ENCODE measurements around the gene KRT7. TPM values are rescaled to one million over a fixed set of nuclear protein-coding genes. Genes with fewer than 3 reads are reported as not detected.
"Not testable (repeated sequence)": the region's sequence is repeated elsewhere in the genome, so short reads cannot be mapped to it uniquely, and the experiment has no call there.

KRT7 gene
- total RNA-seq, 1 experiment from 2014 or later, result 10.0 TPM

DNA sequence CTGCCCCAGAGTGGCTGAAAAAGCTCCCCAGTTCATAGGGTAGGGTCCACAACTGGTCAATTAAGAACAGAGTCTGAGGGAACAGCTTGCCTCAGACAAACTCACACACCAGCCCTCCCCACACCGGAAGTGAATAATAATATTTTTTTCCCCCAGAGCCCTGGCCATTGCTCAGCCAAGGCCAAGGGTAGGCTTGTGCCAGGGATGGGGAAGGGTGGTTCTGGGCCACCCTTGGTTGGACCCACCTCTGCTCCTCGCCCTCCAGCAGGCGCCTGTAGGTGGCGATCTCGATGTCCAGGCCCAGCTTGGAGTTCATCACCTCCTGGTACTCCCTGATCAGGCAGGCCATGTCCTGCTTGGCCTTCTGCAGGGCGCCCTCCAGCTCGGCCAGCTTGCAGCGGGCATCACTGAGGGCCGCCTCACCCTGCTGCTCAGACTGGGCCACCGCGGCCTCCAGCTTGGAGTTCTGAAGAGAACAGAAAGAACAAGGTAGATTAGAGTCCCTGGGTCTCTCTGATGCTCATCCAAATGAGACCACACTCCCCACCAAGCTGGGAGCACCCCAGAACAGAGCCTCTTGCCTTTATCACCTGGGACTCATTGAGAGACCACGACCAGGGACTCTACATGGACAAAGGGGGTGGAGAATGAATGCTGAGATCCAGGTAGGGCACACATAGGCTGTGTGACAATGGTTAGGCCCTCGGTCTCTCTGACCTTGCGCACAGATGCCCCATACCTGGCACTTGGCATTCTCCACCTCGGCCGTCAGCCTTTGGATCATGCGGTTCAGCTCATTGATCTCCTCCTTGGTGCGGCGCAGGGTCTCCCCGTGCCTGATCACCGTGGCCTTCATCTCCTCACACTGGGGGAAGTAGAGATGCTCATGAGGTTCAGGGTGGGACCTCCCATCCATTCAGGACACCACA, 54.1 kb downstream of the KRT7 start:
- H3K4ac ChIP-seq (ENCODE audit: low read depth, low read length); H3K56ac ChIP-seq (ENCODE audit: insufficient read length, low read depth, low read length); H3K27me3 ChIP-seq (ENCODE audit: insufficient read depth, low read length); H3K79me1 ChIP-seq (ENCODE audit: insufficient read depth, low read depth, low read length, poor library complexity, severe bottlenecking); H2BK15ac ChIP-seq (ENCODE audit: low read depth, low read length); H3K9ac ChIP-seq (ENCODE audit: extremely low read depth, insufficient read length, low read length); H2BK120ac ChIP-seq (ENCODE audit: low read depth, low read length, poor library complexity, severe bottlenecking); H3K14ac ChIP-seq (ENCODE audit: insufficient read depth, low read length); H3K18ac ChIP-seq (ENCODE audit: insufficient read length, low read depth, low read length); H3K27ac Mint-ChIP-seq; H2BK20ac ChIP-seq (ENCODE audit: low read depth, low read length, poor library complexity, severe bottlenecking); H3K27ac ChIP-seq (ENCODE audit: insufficient read length, low read depth, low read length); H3K27me3 Mint-ChIP-seq (ENCODE audit: low read depth); H2AK5ac ChIP-seq (ENCODE audit: insufficient read length, low read length); H4K8ac ChIP-seq (replicated peaks; ENCODE audit: insufficient read length, low read depth, low read length); H3K4me3 Mint-ChIP-seq; H3K36me3 Mint-ChIP-seq (ENCODE audit: insufficient read depth in 1 of 3, low read depth in 3 of 3); H3K79me2 ChIP-seq (ENCODE audit: insufficient read depth, low read length); H2AFZ ChIP-seq (ENCODE audit: low read length); H3K23me2 ChIP-seq (ENCODE audit: insufficient read length, low read depth, low read length, poor library complexity, severe bottlenecking); H3K9me3 Mint-ChIP-seq; H3K23ac ChIP-seq (ENCODE audit: insufficient read length, low read depth, low read length); H3T11ph ChIP-seq (ENCODE audit: low read length); H2BK5ac ChIP-seq (ENCODE audit: insufficient read length, low read length); H4K20me1 ChIP-seq (ENCODE audit: control insufficient read depth, insufficient read depth, insufficient read length); H3K9me3 ChIP-seq (ENCODE audit: control insufficient read depth, low read depth, low read length); H4K91ac ChIP-seq (ENCODE audit: insufficient read length, low read depth, low read length); H3K4me2 ChIP-seq (ENCODE audit: insufficient read depth, insufficient read length, low read length); H2BK12ac ChIP-seq (ENCODE audit: insufficient read length, low read depth, low read length); H4K5ac ChIP-seq (ENCODE audit: insufficient read length, low read depth, low read length); H3K4me1 ChIP-seq (ENCODE audit: insufficient read depth, low read length): not testable (repeated sequence)
- peaks cover 6 to 11% of the 10 kb centered on the region in 2 experiments for H3K4me1 Mint-ChIP-seq
- TF ChIP-seq, protein P1, sequence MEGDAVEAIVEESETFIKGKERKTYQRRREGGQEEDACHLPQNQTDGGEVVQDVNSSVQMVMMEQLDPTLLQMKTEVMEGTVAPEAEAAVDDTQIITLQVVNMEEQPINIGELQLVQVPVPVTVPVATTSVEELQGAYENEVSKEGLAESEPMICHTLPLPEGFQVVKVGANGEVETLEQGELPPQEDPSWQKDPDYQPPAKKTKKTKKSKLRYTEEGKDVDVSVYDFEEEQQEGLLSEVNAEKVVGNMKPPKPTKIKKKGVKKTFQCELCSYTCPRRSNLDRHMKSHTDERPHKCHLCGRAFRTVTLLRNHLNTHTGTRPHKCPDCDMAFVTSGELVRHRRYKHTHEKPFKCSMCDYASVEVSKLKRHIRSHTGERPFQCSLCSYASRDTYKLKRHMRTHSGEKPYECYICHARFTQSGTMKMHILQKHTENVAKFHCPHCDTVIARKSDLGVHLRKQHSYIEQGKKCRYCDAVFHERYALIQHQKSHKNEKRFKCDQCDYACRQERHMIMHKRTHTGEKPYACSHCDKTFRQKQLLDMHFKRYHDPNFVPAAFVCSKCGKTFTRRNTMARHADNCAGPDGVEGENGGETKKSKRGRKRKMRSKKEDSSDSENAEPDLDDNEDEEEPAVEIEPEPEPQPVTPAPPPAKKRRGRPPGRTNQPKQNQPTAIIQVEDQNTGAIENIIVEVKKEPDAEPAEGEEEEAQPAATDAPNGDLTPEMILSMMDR (conservative IDR thresholded peaks at IDR 0.05), result peak; percentile 58; the same call in 2 of the 3 replicates
- WGBS (ENCODE audit: extremely low coverage, insufficient read length, low lambda C conversion rate), result no CpG with 5 or more reads among the region's 21 CpGs
- peak; percentile 31 for DNase-seq

DNA sequence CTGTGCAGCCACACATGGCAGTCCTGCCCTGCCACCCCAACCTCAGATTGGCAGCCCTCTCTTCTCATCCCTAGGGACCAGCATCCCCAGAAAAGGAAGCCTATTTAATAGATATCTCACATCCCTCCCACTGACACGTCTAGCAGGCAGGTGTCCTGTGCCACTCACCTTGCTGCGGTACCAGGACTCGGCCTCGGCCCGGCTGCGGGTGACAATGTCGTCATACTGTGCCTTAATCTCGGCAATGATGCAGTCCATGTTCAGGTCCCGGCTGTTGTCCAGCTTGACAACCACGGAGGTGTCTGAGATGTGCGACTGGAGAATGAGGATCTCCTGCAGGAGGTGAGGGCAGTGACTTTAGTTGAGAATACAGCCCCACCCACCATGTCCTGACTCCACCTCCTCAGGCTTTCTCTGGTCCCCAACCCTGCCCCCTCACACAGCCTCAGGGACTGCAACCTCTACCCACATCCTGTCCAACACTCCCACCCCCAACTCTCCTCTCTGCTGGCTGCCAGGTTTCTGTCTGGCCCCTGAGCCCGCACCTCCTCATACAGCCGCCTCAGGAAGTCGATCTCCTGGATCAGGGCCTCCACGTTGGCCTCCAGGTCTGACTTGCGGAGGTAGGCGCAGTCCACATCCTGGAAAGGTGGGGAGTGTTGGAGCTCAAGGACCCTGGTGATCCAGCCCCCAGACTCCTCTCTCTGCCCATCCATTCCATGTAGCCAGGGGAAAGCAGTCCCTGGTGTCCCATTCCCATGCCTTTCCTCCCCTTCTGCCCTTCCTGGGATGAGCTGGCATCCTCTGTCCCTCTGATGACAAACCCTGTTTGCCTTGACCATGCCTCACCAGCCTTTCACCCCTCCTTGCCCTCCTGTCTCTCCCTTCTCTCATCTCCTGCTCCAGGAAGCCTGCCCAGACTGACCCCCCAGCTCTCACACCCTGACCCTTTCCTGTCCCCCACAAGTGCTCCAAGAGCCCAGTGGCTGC, 55.1 kb downstream of the KRT7 start:
- H4K8ac ChIP-seq (replicated peaks; ENCODE audit: insufficient read length, low read depth, low read length); H3K23me2 ChIP-seq (ENCODE audit: insufficient read length, low read depth, low read length, poor library complexity, severe bottlenecking); H3K9me3 ChIP-seq (ENCODE audit: control insufficient read depth, low read depth, low read length); H4K91ac ChIP-seq (ENCODE audit: insufficient read length, low read depth, low read length); H3K4me1 ChIP-seq (ENCODE audit: insufficient read depth, low read length); H3K14ac ChIP-seq (ENCODE audit: insufficient read depth, low read length); H2AK5ac ChIP-seq (ENCODE audit: insufficient read length, low read length); H3K9me3 Mint-ChIP-seq; H2AFZ ChIP-seq (ENCODE audit: low read length); H4K20me1 ChIP-seq (ENCODE audit: control insufficient read depth, insufficient read depth, insufficient read length); H3K79me1 ChIP-seq (ENCODE audit: insufficient read depth, low read depth, low read length, poor library complexity, severe bottlenecking); H3K4ac ChIP-seq (ENCODE audit: low read depth, low read length); H3T11ph ChIP-seq (ENCODE audit: low read length); H3K18ac ChIP-seq (ENCODE audit: insufficient read length, low read depth, low read length); H2BK5ac ChIP-seq (ENCODE audit: insufficient read length, low read length); H3K23ac ChIP-seq (ENCODE audit: insufficient read length, low read depth, low read length); H3K4me3 Mint-ChIP-seq; H3K9ac ChIP-seq (ENCODE audit: extremely low read depth, insufficient read length, low read length); H2BK12ac ChIP-seq (ENCODE audit: insufficient read length, low read depth, low read length); H3K27me3 Mint-ChIP-seq (ENCODE audit: low read depth); H3K27ac ChIP-seq (ENCODE audit: insufficient read length, low read depth, low read length); H3K4me2 ChIP-seq (ENCODE audit: insufficient read depth, insufficient read length, low read length); H2BK120ac ChIP-seq (ENCODE audit: low read depth, low read length, poor library complexity, severe bottlenecking); H3K36me3 Mint-ChIP-seq (ENCODE audit: insufficient read depth in 1 of 3, low read depth in 3 of 3); H3K56ac ChIP-seq (ENCODE audit: insufficient read length, low read depth, low read length); H4K5ac ChIP-seq (ENCODE audit: insufficient read length, low read depth, low read length); H3K27me3 ChIP-seq (ENCODE audit: insufficient read depth, low read length); H3K79me2 ChIP-seq (ENCODE audit: insufficient read depth, low read length); H2BK20ac ChIP-seq (ENCODE audit: low read depth, low read length, poor library complexity, severe bottlenecking); H2BK15ac ChIP-seq (ENCODE audit: low read depth, low read length): not testable (repeated sequence)
- WGBS (ENCODE audit: extremely low coverage, insufficient read length, low lambda C conversion rate), result no CpG with 5 or more reads among the region's 17 CpGs
- Mint-ChIP-seq H3K4me1 (peaks cover 6 to 11% of the 10 kb centered on the region in 2 experiments), H3K27ac (peak overlapping the region in 1 of 3 experiments; percentile 44; a peak in 2 of 7 replicates)
- DNase-seq, result peak; percentile 41
